GM12878 (cell line): Measurements from ENCODE around the gene TRPT1. TPM values are rescaled to one million over a fixed set of nuclear protein-coding genes. Genes with fewer than 3 reads are reported as not detected.

ENCODE experiments used
- ASH2L ChIP-seq: fragments of 300-600, 200-600 bp; sonication (generic); IDR thresholded peaks from 2 replicates; pipeline ENCODE4 v1.6.1; 2017; ENCODE audit warnings: low read depth, mild to moderate bottlenecking, borderline replicate concordance
- ATF2 ChIP-seq: IDR thresholded peaks from 2 replicates; pipeline ENCODE4 v1.6.1; 2012; ENCODE audit warnings: low read length, inconsistent platforms
- BMI1 ChIP-seq: fragments of 450-650 bp; IDR thresholded peaks from 2 replicates; pipeline ENCODE4 v1.6.1; 2016; ENCODE audit warnings: mild to moderate bottlenecking, moderate library complexity, borderline replicate concordance
- CHD2 ChIP-seq: IDR thresholded peaks from 2 replicates; pipeline ENCODE4 v1.6.1; 2011; ENCODE audit warnings: low read depth, low read length, improper control_type of control experiment, borderline replicate concordance
- EED ChIP-seq: sonication (generic); IDR thresholded peaks from 2 replicates; pipeline ENCODE4 v1.6.1; 2016; ENCODE audit warnings: antibody characterized with exemption, low read depth
- EP300 ChIP-seq, 2 experiments: fragments of 150-350 bp in 1 of 2; IDR thresholded peaks; 2 replicates each; pipeline ENCODE4 v1.6.1; 2011 to 2012; ENCODE audit warnings: low read depth in 2 of 2, low read length in 2 of 2, borderline replicate concordance in 1 of 2, improper control_type of control experiment in 1 of 2, inconsistent platforms in 1 of 2; ENCODE audit not compliant: control insufficient read depth in 1 of 2
- IRF3 ChIP-seq: fragments of 450-650 bp; IDR thresholded peaks from 2 replicates; pipeline ENCODE4 v1.6.1; 2014; ENCODE audit warnings: mild to moderate bottlenecking
- JUNB ChIP-seq: IDR thresholded peaks from 2 replicates; pipeline ENCODE4 v1.6.1; 2016; ENCODE audit warnings: antibody characterized with exemption, mild to moderate bottlenecking
- MLLT1 ChIP-seq: fragments of 450-650 bp; IDR thresholded peaks from 2 replicates; pipeline ENCODE4 v1.6.1; 2016; ENCODE audit warnings: mild to moderate bottlenecking
- NR2C1 ChIP-seq: fragments of 450-650 bp; IDR thresholded peaks from 2 replicates; pipeline ENCODE4 v1.6.1; 2017; ENCODE audit warnings: antibody characterized with exemption, mild to moderate bottlenecking, moderate library complexity
- PKNOX1 ChIP-seq: fragments of 450-650 bp; IDR thresholded peaks from 2 replicates; pipeline ENCODE4 v1.6.1; 2016; ENCODE audit warnings: mild to moderate bottlenecking
- PRDM15 ChIP-seq: fragments of 450-650 bp; formaldehyde crosslinking; IDR thresholded peaks from 2 replicates; pipeline ENCODE4 v1.4.0; 2020; ENCODE audit warnings: mild to moderate bottlenecking, moderate library complexity
- RBBP5 ChIP-seq: fragments of 200-600 bp; sonication (generic); conservative IDR thresholded peaks from 2 replicates; pipeline ENCODE4 v1.6.1; 2016
- RELA ChIP-seq: fragments of 450-650 bp; IDR thresholded peaks from 2 replicates; pipeline ENCODE4 v1.8.0; 2014; ENCODE audit warnings: borderline replicate concordance; ENCODE audit not compliant: partially characterized antibody
- RELB ChIP-seq: fragments of 450-650 bp; IDR thresholded peaks from 2 replicates; pipeline ENCODE4 v1.6.1; 2017; ENCODE audit warnings: low read depth, mild to moderate bottlenecking, moderate library complexity
- SIX5 ChIP-seq: IDR thresholded peaks from 2 replicates; pipeline ENCODE4 v1.6.1; 2011; ENCODE audit warnings: mild to moderate bottlenecking, low read depth, low read length, moderate library complexity; ENCODE audit not compliant: severe bottlenecking
- SREBF1 ChIP-seq: IDR thresholded peaks from 2 replicates; pipeline ENCODE4 v1.6.1; 2012; ENCODE audit warnings: mild to moderate bottlenecking, low read length
- STAT1 ChIP-seq: fragments of 450-650 bp; conservative IDR thresholded peaks from 2 replicates; pipeline ENCODE4 v1.6.1; 2014; ENCODE audit warnings: antibody characterized with exemption, mild to moderate bottlenecking
- TCF7 ChIP-seq: IDR thresholded peaks from 2 replicates; pipeline ENCODE4 v1.6.1; 2014; ENCODE audit warnings: antibody characterized with exemption, borderline replicate concordance
- polyA plus RNA-seq, 11 experiments: library from polyadenylated mRNA; depleted of rRNA in 4 of 11; unstranded in 6 of 11; stranded (reverse) in 5 of 11; fragments of >200 nt; fragmentation: Nextera tagmentation in 4 of 11; fragmentation: Illumina TruSeq in 1 of 11; extraction: Ambion mirVana in 4 of 11; extraction: Trizol in 1 of 11; gene quantifications; 1 replicate in 1 of 11; 2 replicates in 10 of 11; pipeline versions ENCODE4 v1.2.1 to v1.2.3, GENCODE V29; 2011 to 2016; ENCODE audit warnings: inconsistent platforms in 2 of 11, missing spikeins in 2 of 11, low read depth in 1 of 11
- total RNA-seq, 4 experiments: library from RNA; depleted of rRNA in 3 of 4; stranded (reverse); fragments of >200 nt in 3 of 4; fragmentation: Illumina TruSeq in 1 of 4; extraction: Trizol in 1 of 4; gene quantifications; 2 replicates each; pipeline versions ENCODE4 v1.2.1 to v1.2.3, GENCODE V29; 2013 to 2021

TRPT1 gene
- total and polyA plus RNA-seq, 10 of the 15 experiments (the other 5 are each of a cell fraction or from before 2014, with no cell fraction given): 7.1 to 63.0 (median 31.4) TPM

- TF ChIP-seq ATF2 (no peak), MLLT1 (no peak), SREBF1 (no peak), STAT1 (no peak), PRDM15 (CRISPR knock-in tag) (no peak; the same call in 1 of the 2 replicates), RELB (peak; percentile 34; the same call in 1 of the 2 replicates), CHD2 (no peak), RELA (no peak), EP300 (IDR thresholded peaks at IDR 0.05; ENCODE audit: borderline replicate concordance in 1 of 2, control insufficient read depth in 1 of 2, low read depth in 2 of 2, low read length in 2 of 2) (no peak), JUNB (no peak), EED (no peak), IRF3 (no peak), ASH2L (no peak), BMI1 (no peak), TCF7 (no peak), SIX5 (no peak), PKNOX1 (no peak), RBBP5 (no peak), NR2C1 (no peak)
Observed at GRCh38 chr11:64206457-64207255, 19.3 kb downstream of the TRPT1 start, which contains the start of gene FERMT3 (continued).
